HEK293 (cell line): ENCODE data around the gene JUND.

Source experiments
- CTCF ChIA-PET: fragments of 350-600 bp; formaldehyde crosslinking; extraction: SDS; loops from one replicate; lab custom pipeline; 2021; ENCODE audit warnings: antibody characterized with exemption; lab: Yijun Ruan, JAX
- POLR2A ChIA-PET: fragments of 300-600 bp; formaldehyde crosslinking; extraction: SDS; loops from one replicate; lab custom pipeline; 2020; ENCODE audit warnings: antibody characterized with exemption, inconsistent platforms; lab: Yijun Ruan, JAX
- H3K27ac ChIP-seq: fragments of 200-500 bp; sonication (Bioruptor generic); 2 replicates; pipeline ENCODE4 v1.5.1; 2014; ENCODE audit warnings: low read depth, low read length, control low read depth, inconsistent platforms; ENCODE audit errors: extremely low read depth
- H3K36me3 ChIP-seq, 2 experiments: fragments of 200-500 bp in 1 of 2; sonication (Bioruptor generic) in 1 of 2; 1 replicate in 1 of 2; 2 replicates in 1 of 2; pipeline ENCODE4 v1.5.1; 2014 to 2017; ENCODE audit warnings: inconsistent platforms in 2 of 2, low read length in 2 of 2; ENCODE audit not compliant: control insufficient read depth in 2 of 2, insufficient read depth in 1 of 2
- H3K4me1 ChIP-seq: fragments of 200-500 bp; sonication (Bioruptor generic); 2 replicates; pipeline ENCODE4 v1.5.1; 2014; ENCODE audit warnings: mild to moderate bottlenecking, low read length, inconsistent platforms; ENCODE audit not compliant: control insufficient read depth, insufficient read depth
- H3K4me3 ChIP-seq: 2 replicates; pipeline ENCODE4 v1.5.1; 2011; ENCODE audit warnings: low read depth, mild to moderate bottlenecking, control low read depth, low read length, moderate library complexity
- H3K9me3 ChIP-seq: fragments of 200-500 bp; sonication (Bioruptor generic); 2 replicates; pipeline ENCODE4 v1.5.1; 2014; ENCODE audit warnings: low read depth, low read length, inconsistent platforms; ENCODE audit not compliant: control insufficient read depth, insufficient read depth
- EGR2 ChIP-seq: fragments of 450-650 bp; formaldehyde crosslinking; IDR thresholded peaks from 2 replicates; pipeline ENCODE4 v1.5.1; 2016; ENCODE audit warnings: low read depth, missing biosample characterization, missing genetic modification characterization
- GFI1B ChIP-seq: fragments of 450-650 bp; formaldehyde crosslinking; IDR thresholded peaks from 2 replicates; pipeline ENCODE4 v1.5.1; 2016; ENCODE audit warnings: missing biosample characterization, missing genetic modification characterization
- GLIS1 ChIP-seq: fragments of 450-650 bp; formaldehyde crosslinking; IDR thresholded peaks from 2 replicates; pipeline ENCODE4 v1.5.1; 2016; ENCODE audit warnings: missing biosample characterization, missing genetic modification characterization
- INSM2 ChIP-seq: fragments of 450-650 bp; formaldehyde crosslinking; IDR thresholded peaks from 2 replicates; pipeline ENCODE4 v1.5.1; 2016; ENCODE audit warnings: missing biosample characterization, missing genetic modification characterization
- PBX3 ChIP-seq: sonication (generic); formaldehyde crosslinking; IDR thresholded peaks from 2 replicates; pipeline ENCODE4 v1.8.1; 2022; ENCODE audit warnings: mild to moderate bottlenecking, moderate library complexity, missing genetic modification reagents
- PRDM10 ChIP-seq: fragments of 450-650 bp; formaldehyde crosslinking; IDR thresholded peaks from 2 replicates; pipeline ENCODE4 v1.5.1; 2016; ENCODE audit warnings: missing biosample characterization, missing genetic modification characterization
- ZFP37 ChIP-seq: fragments of 450-650 bp; formaldehyde crosslinking; IDR thresholded peaks from 2 replicates; pipeline ENCODE4 v1.5.1; 2016; ENCODE audit warnings: missing biosample characterization, missing genetic modification characterization
- ZFP41 ChIP-seq: fragments of 450-650 bp; formaldehyde crosslinking; IDR thresholded peaks from 2 replicates; pipeline ENCODE4 v1.5.1; 2016; ENCODE audit warnings: missing biosample characterization, missing genetic modification characterization, borderline replicate concordance
- ZNF18 ChIP-seq: fragments of 450-650 bp; formaldehyde crosslinking; IDR thresholded peaks from 2 replicates; pipeline ENCODE4 v1.5.1; 2016; ENCODE audit warnings: missing biosample characterization, missing genetic modification characterization
- ZNF280D ChIP-seq: fragments of 450-650 bp; formaldehyde crosslinking; IDR thresholded peaks from 2 replicates; pipeline ENCODE4 v1.5.1; 2016; ENCODE audit warnings: missing biosample characterization, missing genetic modification characterization
- ZNF324 ChIP-seq: fragments of 450-650 bp; formaldehyde crosslinking; IDR thresholded peaks from 2 replicates; pipeline ENCODE4 v1.5.1; 2016; ENCODE audit warnings: missing biosample characterization, missing genetic modification characterization
- ZNF354C ChIP-seq: fragments of 450-650 bp; formaldehyde crosslinking; IDR thresholded peaks from 2 replicates; pipeline ENCODE4 v1.5.1; 2016; ENCODE audit warnings: missing biosample characterization, missing genetic modification characterization, low read depth, borderline replicate concordance
- ZNF449 ChIP-seq: fragments of 450-650 bp; formaldehyde crosslinking; IDR thresholded peaks from 2 replicates; pipeline ENCODE4 v1.5.1; 2017; ENCODE audit warnings: missing biosample characterization, mild to moderate bottlenecking, missing genetic modification characterization, moderate library complexity
- ZNF548 ChIP-seq: fragments of 450-650 bp; formaldehyde crosslinking; IDR thresholded peaks from 2 replicates; pipeline ENCODE4 v1.5.1; 2016; ENCODE audit warnings: missing biosample characterization, missing genetic modification characterization
- ZNF664 ChIP-seq: fragments of 450-650 bp; formaldehyde crosslinking; IDR thresholded peaks from 2 replicates; pipeline ENCODE4 v1.5.1; 2016; ENCODE audit warnings: missing biosample characterization, missing genetic modification characterization
- ZNF792 ChIP-seq: fragments of 450-650 bp; formaldehyde crosslinking; IDR thresholded peaks from 2 replicates; pipeline ENCODE4 v1.5.1; 2016; ENCODE audit warnings: missing biosample characterization, missing genetic modification characterization
- ZNF837 ChIP-seq: fragments of 450-650 bp; formaldehyde crosslinking; IDR thresholded peaks from 2 replicates; pipeline ENCODE4 v1.5.1; 2016; ENCODE audit warnings: missing biosample characterization, missing genetic modification characterization

Gene JUND

GRCh38 chr19:18298601-18299000, 17.2 kb upstream of the JUND start (continued):
- no peak for TF ChIP-seq PRDM10
- no peak for TF ChIP-seq GLIS1
- no peak for TF ChIP-seq ZNF324 (tag by site-specific recombination)
- TF ChIP-seq ZNF548 (tag by site-specific recombination), result no peak
- no peak for TF ChIP-seq ZNF280D (tag by site-specific recombination)
- TF ChIP-seq ZFP37 (tag by site-specific recombination), result no peak

GRCh38 chr19:18297308-18297707, 15.9 kb upstream of the JUND start:
- H3K9me3 ChIP-seq, result no peaks in the 10 kb centered on the region
- H3K4me3 ChIP-seq, result no peak overlapping the region
- TF ChIP-seq ZNF18 (no peak), ZNF449 (tag by site-specific recombination) (no peak), EGR2 (tag by site-specific recombination) (no peak), ZNF354C (no peak), GFI1B (no peak), ZNF837 (tag by site-specific recombination) (no peak), ZNF664 (no peak), ZNF792 (tag by site-specific recombination) (no peak), INSM2 (tag by site-specific recombination) (no peak), ZFP41 (tag by site-specific recombination) (no peak), PBX3 (CRISPR knock-in tag) (no peak)
- POLR2A ChIA-PET, result interaction anchor here (1.2 to 2.5 kb wide), 2 partner anchors 16 to 17 kb away, joined by 3 to 7 read pairs; partner anchors contain the start of gene JUND
- CTCF ChIA-PET, result interaction anchor here (0.6 to 1.6 kb wide), 5 partner anchors 18 to 42 kb away, joined by 3 to 5 read pairs (median 4); partner anchors contain the start of gene LSM4
- H3K36me3 ChIP-seq, result no peaks in the 10 kb centered on the region
- H3K4me1 ChIP-seq, result peaks cover 2% of the 10 kb centered on the region; the same call in 1 of the 2 replicates
- H3K27ac ChIP-seq, result no peak overlapping the region
